GM23248 (cell line): ENCODE measurements around the gene FBN1.

ENCODE experiments used
- EZH2 ChIP-seq: fragments of 200-600 bp; sonication (generic); IDR thresholded peaks from 2 replicates; pipeline ENCODE4 v1.6.1; 2018; ENCODE audit warnings: antibody characterized with exemption, mild to moderate bottlenecking; ENCODE audit not compliant: insufficient read depth, poor library complexity, severe bottlenecking
- EZH2phosphoT487 ChIP-seq: fragments of 200-600 bp; sonication (generic); IDR thresholded peaks from 2 replicates; pipeline ENCODE4 v1.6.1; 2018; ENCODE audit warnings: antibody characterized with exemption, moderate library complexity, mild to moderate bottlenecking, low read depth; ENCODE audit not compliant: insufficient read depth

- TF ChIP-seq EZH2 (no peak), EZH2phosphoT487 (no peak)
These were observed 87.3 kb downstream of the FBN1 start for GRCh38 chr15:48558226-48558625.
